ENCODE results near the gene CDYL. TPM values are rescaled to one million over a fixed set of nuclear protein-coding genes. Genes with fewer than 3 reads are reported as not detected.

Gene CDYL
- total and polyA plus RNA-seq, 2 of the 4 experiments (the other 2 are of a cell fraction): 14.2 to 92.1 TPM

DNA sequence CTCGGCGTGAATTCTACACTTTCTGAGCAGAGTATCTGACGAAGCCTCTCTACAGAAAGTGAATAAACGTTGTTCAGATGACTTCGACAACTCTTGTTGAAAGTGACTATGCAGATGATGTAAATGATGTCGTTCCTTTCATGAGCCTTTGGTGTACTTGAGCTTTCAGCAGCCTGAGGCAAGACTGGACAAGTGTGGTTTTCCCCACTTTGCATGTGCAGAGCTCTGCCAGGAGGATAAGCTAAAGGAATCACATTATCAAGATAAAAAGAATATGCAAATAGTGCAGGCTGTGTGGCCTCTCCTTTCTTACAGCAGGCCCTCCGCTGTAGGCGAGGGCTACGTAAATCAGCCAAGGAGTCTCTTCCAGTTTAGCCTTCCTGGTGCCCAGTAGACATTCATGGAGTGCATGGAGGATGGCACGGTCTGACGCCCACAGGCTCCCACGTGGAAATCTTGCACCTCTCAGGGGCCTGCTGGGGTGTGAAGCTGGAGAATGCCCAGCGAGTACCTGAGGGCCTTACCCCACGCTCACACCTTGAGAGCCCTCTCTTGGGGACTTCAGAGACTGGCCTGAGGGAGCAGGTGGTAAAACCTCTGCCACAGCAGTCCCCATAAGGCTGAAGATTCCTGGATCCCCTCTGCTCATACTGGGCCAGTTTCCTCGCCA lies 172.7 kb downstream of the CDYL start:
- 91% methylated on average over 6 of the region's 15 CpGs; no CpG with 5 or more reads in 1 of the 2 experiments for WGBS, 2 experiments (ENCODE audit: extremely low coverage in 2 of 2, insufficient read length in 1 of 2)
- H3K4me3 ChIP-seq (ENCODE audit: insufficient read depth, low read depth, low read length): no peak overlapping the region
- no peak for DNase-seq
- H2BK120ac ChIP-seq (ENCODE audit: low read depth, low read length): no peak overlapping the region
- H4K20me1 ChIP-seq (ENCODE audit: insufficient read depth, low read length): no peaks in the 10 kb centered on the region; the same call in 1 of the 2 replicates
- H3K9me3 ChIP-seq (ENCODE audit: control insufficient read depth, insufficient read depth, low read length): no peaks in the 10 kb centered on the region
- H3K36me3 ChIP-seq (ENCODE audit: control insufficient read depth, insufficient read depth, low read length): peaks cover 38% of the 10 kb centered on the region
- POLR2A ChIA-PET (ENCODE audit: unreplicated experiment): no interaction called here
- no peak overlapping the region for H2BK5ac ChIP-seq (ENCODE audit: low read depth, low read length, poor library complexity, severe bottlenecking)
- peaks cover 4 to 15% of the 10 kb centered on the region in 2 experiments; a peak in 3 of 4 replicates for H3K79me1 ChIP-seq (ENCODE audit: low read depth in 1 of 2, low read length in 2 of 2)
- no peak overlapping the region for H3K9ac ChIP-seq (ENCODE audit: low read depth, low read length)
- H4K91ac ChIP-seq (ENCODE audit: insufficient read depth, low read depth, low read length): no peak overlapping the region
- no peak overlapping the region for H3K4me2 ChIP-seq (ENCODE audit: low read depth, low read length)
- no peaks in the 10 kb centered on the region for H3K27me3 ChIP-seq (ENCODE audit: control insufficient read depth, insufficient read depth, low read length)
- no peaks in the 10 kb centered on the region for H3K4me1 ChIP-seq (ENCODE audit: control insufficient read depth, insufficient read depth, low read length)
- H3K4ac ChIP-seq (ENCODE audit: low read depth, low read length): no peak overlapping the region
- no peak overlapping the region for H2BK20ac ChIP-seq (ENCODE audit: low read depth, low read length)
- CTCF ChIA-PET: no interaction called here
- in situ Hi-C loops (cut with MboI; ENCODE audit: low sequenced_read_pairs) (no loop called here), intact Hi-C loops (cut with micrococcal nuclease) (loop anchor here (10.0 kb wide), 1 partner anchor 166 kb away; no protein-coding TSS in a partner anchor), dilution Hi-C loops (cut with HindIII; ENCODE audit: low sequenced_read_pairs, unreplicated experiment) (no loop called here)
- H3K23ac ChIP-seq (ENCODE audit: low read depth, low read length): no peak overlapping the region
- no peak overlapping the region for H3K18ac ChIP-seq (ENCODE audit: low read depth, low read length)
- H3K27ac ChIP-seq (ENCODE audit: insufficient read depth, low read length): no peak overlapping the region
- no peak overlapping the region for H3K14ac ChIP-seq (replicated peaks; ENCODE audit: low read depth, low read length)
- no peak overlapping the region for H2AK5ac ChIP-seq (ENCODE audit: low read depth, low read length)
- H2BK15ac ChIP-seq (ENCODE audit: low read depth, low read length): no peak overlapping the region; the same call in 2 of the 3 replicates
- H4K5ac ChIP-seq (ENCODE audit: low read depth, low read length): no peak overlapping the region
- no TSS peak for BruUV-seq (replicated peaks)
- H4K8ac ChIP-seq (ENCODE audit: low read depth in 2 of 2, low read length in 2 of 2): no peak overlapping the region
- no peak for ATAC-seq (ENCODE audit: low read depth)
- H3K56ac ChIP-seq (ENCODE audit: extremely low read depth, insufficient read depth, low read length): no peak overlapping the region
- H2AFZ ChIP-seq (replicated peaks; ENCODE audit: low read length, poor library complexity): no peak overlapping the region
- peak overlapping the region; percentile 40 for H2AK9ac ChIP-seq (replicated peaks; ENCODE audit: low read depth, low read length, poor library complexity)
- TF ChIP-seq RFX5 (IDR thresholded peaks at IDR 0.05; ENCODE audit: low read depth, low read length): no peak
- no peak for TF ChIP-seq NFE2L2 (IDR thresholded peaks at IDR 0.05; ENCODE audit: low read depth, low read length)
- no peak for TF ChIP-seq RAD21 (IDR thresholded peaks at IDR 0.05; ENCODE audit: low read length)
- TF ChIP-seq SMC3 (IDR thresholded peaks at IDR 0.05; ENCODE audit: low read depth, low read length): no peak
- no peak for TF ChIP-seq BHLHE40 (IDR thresholded peaks at IDR 0.05; ENCODE audit: low read depth, low read length)
- TF ChIP-seq MAZ (IDR thresholded peaks at IDR 0.05; ENCODE audit: borderline replicate concordance, low read depth, low read length): no peak
- TF ChIP-seq, protein P1, sequence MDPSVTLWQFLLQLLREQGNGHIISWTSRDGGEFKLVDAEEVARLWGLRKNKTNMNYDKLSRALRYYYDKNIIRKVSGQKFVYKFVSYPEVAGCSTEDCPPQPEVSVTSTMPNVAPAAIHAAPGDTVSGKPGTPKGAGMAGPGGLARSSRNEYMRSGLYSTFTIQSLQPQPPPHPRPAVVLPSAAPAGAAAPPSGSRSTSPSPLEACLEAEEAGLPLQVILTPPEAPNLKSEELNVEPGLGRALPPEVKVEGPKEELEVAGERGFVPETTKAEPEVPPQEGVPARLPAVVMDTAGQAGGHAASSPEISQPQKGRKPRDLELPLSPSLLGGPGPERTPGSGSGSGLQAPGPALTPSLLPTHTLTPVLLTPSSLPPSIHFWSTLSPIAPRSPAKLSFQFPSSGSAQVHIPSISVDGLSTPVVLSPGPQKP (IDR thresholded peaks at IDR 0.05; ENCODE audit: borderline replicate concordance, low read depth, low read length): no peak
- TF ChIP-seq, protein P2, sequence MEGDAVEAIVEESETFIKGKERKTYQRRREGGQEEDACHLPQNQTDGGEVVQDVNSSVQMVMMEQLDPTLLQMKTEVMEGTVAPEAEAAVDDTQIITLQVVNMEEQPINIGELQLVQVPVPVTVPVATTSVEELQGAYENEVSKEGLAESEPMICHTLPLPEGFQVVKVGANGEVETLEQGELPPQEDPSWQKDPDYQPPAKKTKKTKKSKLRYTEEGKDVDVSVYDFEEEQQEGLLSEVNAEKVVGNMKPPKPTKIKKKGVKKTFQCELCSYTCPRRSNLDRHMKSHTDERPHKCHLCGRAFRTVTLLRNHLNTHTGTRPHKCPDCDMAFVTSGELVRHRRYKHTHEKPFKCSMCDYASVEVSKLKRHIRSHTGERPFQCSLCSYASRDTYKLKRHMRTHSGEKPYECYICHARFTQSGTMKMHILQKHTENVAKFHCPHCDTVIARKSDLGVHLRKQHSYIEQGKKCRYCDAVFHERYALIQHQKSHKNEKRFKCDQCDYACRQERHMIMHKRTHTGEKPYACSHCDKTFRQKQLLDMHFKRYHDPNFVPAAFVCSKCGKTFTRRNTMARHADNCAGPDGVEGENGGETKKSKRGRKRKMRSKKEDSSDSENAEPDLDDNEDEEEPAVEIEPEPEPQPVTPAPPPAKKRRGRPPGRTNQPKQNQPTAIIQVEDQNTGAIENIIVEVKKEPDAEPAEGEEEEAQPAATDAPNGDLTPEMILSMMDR (conservative IDR thresholded peaks at IDR 0.05; ENCODE audit: low read depth, low read length): no peak
- no peak for TF ChIP-seq CHD1 (IDR thresholded peaks at IDR 0.05; ENCODE audit: low read depth, low read length)
- TF ChIP-seq RCOR1 (IDR thresholded peaks at IDR 0.05; ENCODE audit: insufficient replicate concordance, low read length): no peak
- H3K9me1 ChIP-seq (ENCODE audit: insufficient read depth, low read length): peaks cover 6% of the 10 kb centered on the region

Measured in IMR-90 (cell line).